ENCODE results near the gene PAXX.
"Not testable (repeated sequence)": the region's sequence is repeated elsewhere in the genome, so short reads cannot be mapped to it uniquely, and the experiment has no call there.

PAXX gene

GRCh38 chr9:137002646-137003041, 10.4 kb downstream of the PAXX start:
- no peak for DNase-seq (ENCODE audit: low read depth)

- not testable (repeated sequence) for DNase-seq (ENCODE audit: low read depth)
Measured at GRCh38 chr9:137004285-137004684, 12.1 kb downstream of the PAXX start.

GRCh38 chr9:137006116-137007003, 14.1 kb downstream of the PAXX start:
- no peak for DNase-seq (ENCODE audit: low read depth)

GRCh38 chr9:137007108-137007815, 15.0 kb downstream of the PAXX start:
- no peak for DNase-seq (ENCODE audit: low read depth)

GRCh38 chr9:137007816-137008270, 15.6 kb downstream of the PAXX start:
- DNase-seq (ENCODE audit: low read depth): no peak

- no peak for DNase-seq (ENCODE audit: low read depth)
Measured at GRCh38 chr9:137008312-137008711, 16.1 kb downstream of the PAXX start.

- DNase-seq (ENCODE audit: low read depth): no peak
Measured at GRCh38 chr9:137009217-137009616, 17.0 kb downstream of the PAXX start.

- DNase-seq (ENCODE audit: low read depth): no peak
Measured at GRCh38 chr9:137009938-137010732, 17.9 kb downstream of the PAXX start.

GRCh38 chr9:137011156-137011555, 18.9 kb downstream of the PAXX start:
- DNase-seq (ENCODE audit: low read depth): no peak

GRCh38 chr9:137011907-137012675, 19.9 kb downstream of the PAXX start:
- DNase-seq (ENCODE audit: low read depth): no peak

GRCh38 chr9:137012694-137013570, 20.7 kb downstream of the PAXX start:
- DNase-seq (ENCODE audit: low read depth): no peak

- DNase-seq (ENCODE audit: low read depth): no peak
Measured at GRCh38 chr9:137013571-137013940, 21.3 kb downstream of the PAXX start.

- no peak for DNase-seq (ENCODE audit: low read depth)
Measured at GRCh38 chr9:137014166-137014565, 21.9 kb downstream of the PAXX start.

- no peak for DNase-seq (ENCODE audit: low read depth)
Measured at GRCh38 chr9:137014776-137015539, 22.7 kb downstream of the PAXX start.

GRCh38 chr9:137015540-137015930, 23.3 kb downstream of the PAXX start:
- no peak for DNase-seq (ENCODE audit: low read depth)

GRCh38 chr9:137015976-137016375, 23.8 kb downstream of the PAXX start:
- DNase-seq (ENCODE audit: low read depth): no peak

GRCh38 chr9:137016436-137016835, 24.2 kb downstream of the PAXX start:
- no peak for DNase-seq (ENCODE audit: low read depth)

- DNase-seq (ENCODE audit: low read depth): no peak
Measured at GRCh38 chr9:137017071-137017470, 24.8 kb downstream of the PAXX start.

GRCh38 chr9:137017791-137018497, 25.7 kb downstream of the PAXX start:
- DNase-seq (ENCODE audit: low read depth): no peak

All from activated T-helper 9 cell treated with anti-CD3 and anti-CD28 coated beads, Interleukin-2, amount 50 U/mL, for 16 hours (primary cell).